ENCODE measurements around the gene KSR1.

Gene KSR1

DNA sequence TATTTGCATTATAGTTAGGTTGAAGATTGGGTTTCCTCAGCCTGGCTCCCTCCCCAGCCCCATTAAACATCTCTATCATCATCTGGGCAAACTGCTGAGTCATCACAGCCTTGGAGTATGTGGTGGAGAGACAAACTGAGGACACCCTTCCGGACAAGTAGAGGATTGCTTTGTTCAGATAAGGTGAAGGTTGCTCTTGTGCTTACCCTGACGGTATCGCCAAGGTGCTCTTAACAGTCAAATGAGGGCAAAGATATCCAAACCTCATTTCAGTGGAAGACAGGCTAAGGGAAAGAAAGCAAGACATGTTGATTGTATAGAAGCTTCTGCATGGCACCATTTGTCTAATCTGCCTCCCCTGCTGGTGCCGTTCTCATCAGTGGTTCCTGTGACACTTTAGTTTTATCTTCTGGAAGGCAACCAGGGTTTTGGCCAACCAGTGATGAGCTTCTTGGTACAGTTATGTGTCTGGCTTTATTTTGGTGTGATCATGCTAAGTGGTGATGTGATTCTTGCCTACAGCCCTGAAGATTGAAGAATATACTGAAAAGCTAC lies 117.8 kb downstream of the KSR1 start:
- DNase-seq: no peak

DNA sequence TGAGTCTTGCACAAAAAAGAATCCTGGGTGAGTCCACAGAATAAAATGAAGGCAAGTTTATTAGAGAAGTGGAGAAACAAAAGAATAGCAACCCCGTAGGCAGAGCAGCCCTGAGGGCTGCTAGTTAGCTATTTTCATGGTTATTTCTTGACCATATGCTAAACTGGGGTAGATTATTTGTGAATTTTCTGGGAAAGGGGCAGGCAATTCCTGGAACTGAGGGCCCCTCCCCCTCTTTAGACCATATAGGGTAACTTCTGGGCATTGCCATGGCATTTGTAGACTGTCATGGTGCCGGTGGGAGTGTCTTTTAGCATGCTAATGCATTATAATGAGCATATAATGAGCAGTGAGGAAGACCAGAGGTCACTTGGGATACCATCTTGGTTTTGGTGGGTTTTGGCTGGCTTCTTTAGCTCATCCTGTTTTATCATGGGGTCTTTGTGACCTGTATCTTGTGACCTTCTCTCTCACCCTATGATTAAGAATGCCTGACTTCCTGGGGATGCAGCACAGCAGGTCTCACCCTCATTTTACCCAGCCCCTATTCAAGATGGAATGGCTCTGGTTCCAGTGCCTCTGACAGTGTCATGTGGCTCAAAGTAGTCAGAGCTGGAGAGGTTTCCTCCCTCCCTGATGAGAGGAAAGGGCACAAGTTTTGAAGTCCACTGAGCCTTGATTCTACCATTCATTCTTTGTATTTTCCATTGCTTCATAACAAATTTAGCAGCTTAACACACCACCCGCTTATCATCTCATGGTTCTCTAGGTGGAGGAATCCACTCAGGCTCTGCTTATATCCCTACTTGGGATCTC lies 119.1 kb downstream of the KSR1 start:
- no peak for DNase-seq

- DNase-seq: no peak
Observed at GRCh38 chr17:27575912-27576252, 119.6 kb downstream of the KSR1 start.

DNA sequence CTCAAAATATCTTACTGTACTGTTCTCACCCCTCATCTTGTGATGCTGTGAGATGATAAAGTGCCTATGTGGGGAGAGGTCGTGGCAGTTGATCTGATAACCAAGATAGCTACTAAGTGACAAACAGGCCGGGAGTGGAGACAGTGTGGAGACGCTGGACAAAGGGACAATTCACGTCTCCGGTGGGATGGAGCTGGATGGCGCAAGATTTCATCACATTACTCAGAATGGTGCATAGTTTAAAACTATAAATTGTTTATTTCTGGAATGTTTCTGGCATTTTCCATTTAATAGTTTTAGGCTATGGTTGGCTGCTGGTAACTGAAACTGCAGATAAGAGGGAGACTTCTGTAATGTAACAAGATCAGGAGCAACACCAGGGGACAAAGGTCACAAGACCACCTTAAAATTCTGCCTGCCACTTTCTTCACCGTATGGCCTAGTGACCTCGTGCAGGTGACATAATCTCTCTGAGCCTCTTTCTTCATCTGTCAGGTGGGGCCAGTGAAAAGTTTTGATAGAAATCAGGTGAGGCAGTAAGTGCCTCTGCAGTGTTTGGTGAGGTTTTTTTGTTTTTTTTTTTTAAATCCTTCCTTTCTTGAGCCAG lies 120.3 kb downstream of the KSR1 start:
- DNase-seq: no peak

GRCh38 chr17:27577121-27577761 lies 121.0 kb downstream of the KSR1 start:
- DNase-seq: no peak

DNA sequence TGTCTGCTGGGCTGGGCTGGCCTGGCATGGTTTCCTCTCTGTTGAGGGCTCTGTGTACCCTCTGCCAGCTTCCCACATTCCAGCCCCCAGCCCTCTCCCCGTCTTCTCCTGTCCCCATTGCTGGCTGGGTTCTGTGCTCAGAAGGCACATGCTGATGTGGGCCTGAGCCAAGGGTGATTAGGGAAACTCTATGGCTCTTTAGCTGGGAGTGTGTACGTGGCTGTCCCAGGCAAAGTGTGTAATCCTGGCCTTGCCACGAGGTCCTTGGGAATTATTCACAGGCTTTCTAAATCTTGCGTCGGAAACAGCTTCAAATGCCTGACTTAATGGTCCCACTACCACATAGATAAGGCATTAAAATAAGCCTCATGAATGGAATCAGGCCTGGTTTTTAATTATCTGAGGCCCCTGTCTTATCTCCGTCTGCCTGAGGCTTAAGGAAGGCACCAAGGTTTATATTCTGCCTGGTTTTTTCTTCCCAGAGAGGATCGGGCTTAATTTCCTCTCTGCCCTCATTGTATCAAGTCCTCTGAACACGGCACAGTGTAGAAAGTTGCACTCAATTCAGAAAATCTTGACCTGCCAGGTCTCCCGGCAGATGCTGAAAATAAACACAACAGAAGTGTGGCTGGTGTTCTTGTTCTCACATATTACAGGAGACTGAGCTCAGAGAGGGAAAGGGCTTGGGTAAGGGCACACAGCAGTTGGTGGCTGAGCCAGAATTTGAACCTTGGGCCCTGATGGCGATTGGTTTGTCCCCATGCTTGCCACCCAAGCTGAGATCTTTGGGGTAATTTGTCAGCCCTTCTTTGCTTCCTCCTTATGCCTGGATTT lies 121.9 kb downstream of the KSR1 start:
- DNase-seq: no peak

GRCh38 chr17:27578718-27579085 lies 122.5 kb downstream of the KSR1 start:
- no peak for DNase-seq

DNA sequence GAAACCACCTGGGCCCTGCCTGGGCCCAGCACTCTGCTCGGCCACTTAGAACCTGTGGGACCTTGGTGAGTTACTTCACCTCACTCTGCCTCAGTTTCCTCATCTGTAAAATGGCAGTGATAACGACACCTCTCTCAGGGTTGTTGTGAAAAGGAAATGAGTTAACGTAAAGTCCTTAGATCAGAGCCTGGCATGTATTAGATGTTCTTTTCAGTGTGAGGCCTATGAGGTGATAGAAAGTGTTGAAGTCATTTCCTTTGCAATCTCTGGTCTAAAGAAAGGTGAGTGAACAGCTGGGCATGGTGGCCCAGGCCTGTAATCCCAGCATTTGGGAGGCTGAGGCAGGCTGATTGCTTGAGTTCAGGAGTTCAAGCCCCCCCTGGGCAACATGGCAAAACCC lies 123.1 kb downstream of the KSR1 start:
- no peak for DNase-seq

DNA sequence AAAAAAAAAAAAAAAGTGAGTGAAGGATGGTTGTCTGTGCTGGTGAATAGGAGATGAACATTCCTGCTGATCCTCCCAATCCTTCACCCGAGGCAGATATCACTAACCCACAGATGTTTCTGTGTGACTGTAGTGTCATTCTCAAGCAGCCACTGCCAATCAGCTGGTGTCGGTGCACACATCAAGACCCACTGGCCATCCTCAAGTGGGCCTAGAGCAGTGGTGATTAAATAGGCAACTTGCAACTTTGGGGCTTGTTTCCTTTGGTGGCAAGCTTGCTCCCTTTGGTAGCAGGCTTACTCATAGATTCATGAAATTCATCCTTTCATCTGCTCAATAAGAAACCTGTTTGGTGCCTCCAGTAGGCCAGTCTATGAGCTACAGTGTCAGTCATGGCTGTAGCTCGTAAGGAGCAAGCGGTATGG lies 123.7 kb downstream of the KSR1 start:
- no peak for DNase-seq

- no peak for DNase-seq
Observed at GRCh38 chr17:27581016-27581415, 124.8 kb downstream of the KSR1 start.

DNA sequence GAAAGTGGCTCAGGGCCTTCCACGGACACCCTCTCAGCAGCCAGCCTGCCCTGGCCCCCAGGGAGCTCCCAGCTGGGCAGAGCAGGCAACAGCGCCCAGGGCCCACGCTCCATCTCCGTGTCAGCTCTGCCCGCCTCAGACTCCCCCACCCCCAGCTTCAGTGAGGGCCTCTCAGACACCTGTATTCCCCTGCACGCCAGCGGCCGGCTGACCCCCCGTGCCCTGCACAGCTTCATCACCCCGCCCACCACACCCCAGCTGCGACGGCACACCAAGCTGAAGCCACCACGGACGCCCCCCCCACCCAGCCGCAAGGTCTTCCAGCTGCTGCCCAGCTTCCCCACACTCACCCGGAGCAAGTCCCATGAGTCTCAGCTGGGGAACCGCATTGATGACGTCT lies 126.4 kb downstream of the KSR1 start:
- DNase-seq: no peak

DNA sequence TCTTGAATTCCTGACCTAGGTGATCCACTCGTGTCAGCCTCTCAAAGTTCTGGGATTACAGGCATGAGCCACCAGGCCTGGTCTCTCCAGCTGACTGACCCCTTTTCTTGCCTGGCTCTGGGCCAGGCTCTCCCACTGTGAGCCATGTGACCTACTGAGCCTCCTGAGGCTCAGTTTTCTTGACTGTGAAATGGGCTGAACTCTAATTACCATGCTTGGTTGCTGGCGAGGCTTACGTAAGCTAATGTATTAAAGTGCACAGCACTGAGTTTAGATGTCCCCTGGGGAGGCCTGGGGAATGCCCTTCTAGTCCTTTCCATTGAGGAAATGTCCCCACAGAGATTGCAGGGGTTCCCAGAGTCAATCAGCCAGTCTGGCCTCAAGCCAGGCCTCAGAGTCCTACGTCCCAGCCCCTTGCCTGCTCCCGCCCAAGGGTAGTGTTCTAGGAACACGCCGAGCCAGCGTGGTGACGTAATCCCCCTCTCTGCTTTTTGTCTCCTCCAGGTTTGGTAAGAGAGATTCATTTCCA lies 129.0 kb downstream of the KSR1 start:
- no peak for DNase-seq

DNA sequence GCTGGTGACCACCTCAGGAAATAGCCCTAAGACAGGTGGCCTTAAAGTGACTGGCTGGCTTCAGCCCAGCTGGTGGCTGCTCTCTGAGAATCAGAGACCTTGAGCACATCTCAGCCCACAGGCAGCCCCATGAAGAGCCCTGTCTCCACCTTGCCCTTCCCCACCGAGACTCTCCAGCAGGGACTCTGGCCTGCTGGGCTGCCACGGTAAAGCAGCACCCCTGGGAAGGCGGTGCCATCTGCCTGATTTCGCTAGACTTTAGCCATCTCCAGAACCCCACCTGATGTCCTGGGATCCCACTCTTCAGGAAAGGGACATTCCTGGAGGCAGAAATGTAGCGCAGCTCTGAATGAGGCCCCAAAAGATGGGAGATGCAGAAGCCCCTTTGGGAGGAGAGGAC lies 129.5 kb downstream of the KSR1 start:
- DNase-seq: no peak

- no peak for DNase-seq
Observed at GRCh38 chr17:27586203-27586721, 130.0 kb downstream of the KSR1 start.

DNA sequence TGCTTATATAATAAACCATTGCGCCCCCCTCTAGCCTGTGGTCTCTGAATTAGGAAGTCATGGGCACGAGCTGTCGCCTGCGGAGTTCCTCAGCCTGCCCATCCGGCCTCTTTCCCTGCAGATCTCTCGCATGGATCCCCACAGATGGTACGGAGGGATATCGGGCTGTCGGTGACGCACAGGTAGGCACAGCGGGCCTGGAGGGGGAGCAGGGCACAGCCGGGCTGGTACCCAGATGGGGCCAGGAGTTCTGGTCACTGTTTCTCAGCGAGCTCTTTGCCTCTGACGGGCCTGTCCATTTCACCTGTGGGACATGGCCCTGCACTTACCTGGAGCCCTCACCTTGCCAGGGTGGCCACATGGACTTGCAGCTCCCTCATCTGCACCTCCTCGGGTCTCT lies 132.1 kb downstream of the KSR1 start:
- DNase-seq: no peak

DNA sequence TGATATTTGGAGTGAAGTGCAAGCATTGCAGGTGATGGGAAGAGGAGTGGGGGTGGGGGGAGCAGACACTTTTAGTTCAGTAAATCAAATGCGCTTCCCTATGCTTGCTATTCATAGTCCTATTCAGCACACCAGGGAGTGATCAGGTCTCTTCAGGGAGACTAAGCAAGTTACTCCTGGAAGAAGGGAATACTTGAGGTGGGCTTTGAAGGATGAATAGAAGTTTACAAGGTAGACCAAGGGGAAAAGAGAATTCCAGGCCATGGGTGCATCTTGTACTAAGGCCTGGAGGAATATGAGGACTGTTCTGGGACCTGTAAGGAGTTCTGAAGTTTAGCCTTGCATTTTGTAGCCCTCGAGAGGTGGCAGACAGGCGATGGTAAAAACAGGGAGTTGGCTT lies 134.6 kb downstream of the KSR1 start:
- DNase-seq: no peak

DNA sequence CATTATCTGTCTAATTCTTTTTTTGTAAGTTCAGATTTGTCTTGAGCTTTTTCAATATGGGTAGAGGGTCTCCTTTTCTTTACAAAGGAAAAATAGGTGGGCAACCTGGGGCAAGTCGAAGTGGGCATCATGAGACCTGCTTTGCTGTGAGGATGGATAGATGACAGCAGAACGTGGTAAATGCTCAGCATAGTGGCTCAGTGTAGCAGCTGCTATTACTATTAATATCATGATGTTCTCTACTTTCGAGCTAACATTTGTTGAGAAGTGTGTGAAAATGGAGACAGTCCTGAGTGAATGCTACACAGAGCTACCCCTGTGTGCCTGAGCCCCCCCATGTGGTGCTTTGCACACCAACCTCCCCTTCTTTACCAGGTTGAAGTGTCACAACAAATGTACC lies 135.7 kb downstream of the KSR1 start:
- DNase-seq: no peak

DNA sequence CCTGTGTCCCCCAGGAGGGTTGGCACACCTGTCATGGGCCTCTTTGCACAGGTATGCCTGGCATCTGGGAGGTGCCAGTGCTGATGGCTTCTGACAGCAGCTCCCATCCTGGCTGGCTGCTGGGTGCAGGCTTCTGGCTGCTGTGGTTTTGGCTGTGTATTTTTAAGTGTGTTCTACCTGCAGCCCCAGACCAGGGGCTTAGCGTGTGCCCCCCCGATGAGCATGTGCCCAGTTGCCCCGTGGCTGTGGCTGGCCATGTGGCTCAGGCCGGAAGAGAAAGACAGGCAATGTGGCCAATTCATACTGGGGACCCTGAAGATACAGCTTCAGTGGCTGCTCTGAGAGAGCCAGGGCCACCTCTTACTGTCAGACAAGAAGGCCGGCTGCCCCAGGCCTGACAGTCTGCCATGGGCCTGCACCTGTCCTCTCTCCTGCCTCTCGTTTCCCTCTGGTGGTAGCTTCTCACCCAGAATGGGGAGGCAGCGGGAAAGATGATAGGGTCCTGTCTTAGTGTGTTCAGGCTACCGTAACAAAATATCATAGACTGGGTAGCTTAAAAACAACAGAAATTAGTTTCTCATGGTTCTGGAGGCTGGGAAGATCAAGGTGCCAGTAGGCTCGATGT lies 137.1 kb downstream of the KSR1 start:
- DNase-seq: no peak

GRCh38 chr17:27593857-27594255 lies 137.6 kb downstream of the KSR1 start:
- DNase-seq: no peak

- DNase-seq: no peak
Observed at GRCh38 chr17:27595208-27595607, 139.0 kb downstream of the KSR1 start.

DNA sequence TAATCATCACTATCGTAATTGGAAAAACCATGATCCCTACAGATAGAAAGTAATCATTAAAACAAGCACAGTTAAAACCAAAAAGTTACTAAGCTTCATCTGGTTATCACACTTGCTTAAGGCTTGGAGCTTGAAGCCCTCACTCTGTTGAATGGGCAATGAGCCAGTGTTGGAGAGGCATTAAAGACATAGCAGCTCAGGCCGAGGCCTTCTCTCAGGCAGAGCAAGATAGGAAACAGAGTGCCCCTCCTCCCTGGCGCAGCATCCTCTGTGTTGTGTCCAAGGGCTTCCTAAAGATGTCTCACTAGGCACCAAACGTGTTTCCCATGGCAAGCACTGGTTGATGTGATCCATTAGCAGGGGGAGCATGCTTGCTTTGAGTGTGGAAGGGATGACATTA lies 139.8 kb downstream of the KSR1 start:
- DNase-seq: no peak

GRCh38 chr17:27596566-27597187 lies 140.4 kb downstream of the KSR1 start:
- no peak for DNase-seq
